SK-N-SH treated with all-trans-retinoic acid at 6 μM for 48 hours (cell line): Measurements from ENCODE around the gene CATSPERD.
A peak's percentile ranks its signal among the peaks of the same experiment; 100 is the strongest.

Experiments
- ATAC-seq: fragments of 200-7000 bp; cut with Tn5 transposase; 3 replicates; pipeline ENCODE4 v1.9.1; 2020; ENCODE audit warnings: mild to moderate bottlenecking, moderate library complexity
- ARNTL ChIP-seq: fragments of 450-650 bp; formaldehyde crosslinking; IDR thresholded peaks from 2 replicates; pipeline ENCODE4 v1.5.0; 2020; ENCODE audit warnings: low read depth, mild to moderate bottlenecking, moderate library complexity, borderline replicate concordance
- BACH2 ChIP-seq: fragments of 250-450 bp; sonication (Bioruptor Pico); IDR thresholded peaks from 2 replicates; pipeline ENCODE4 v1.9.0; 2021; ENCODE audit warnings: mild to moderate bottlenecking, borderline replicate concordance
- CSDC2 ChIP-seq: fragments of 250-450 bp; sonication (Bioruptor Pico); IDR thresholded peaks from 2 replicates; pipeline ENCODE4 v1.5.0; 2020; ENCODE audit warnings: mild to moderate bottlenecking, moderate library complexity
- ESRRG ChIP-seq: fragments of 250-450 bp; sonication (Bioruptor Pico); IDR thresholded peaks from 2 replicates; pipeline ENCODE4 v1.6.1; 2021; ENCODE audit warnings: mild to moderate bottlenecking
- GLIS3 ChIP-seq: fragments of 250-450 bp; sonication (Bioruptor Pico); IDR thresholded peaks from 2 replicates; pipeline ENCODE4 v1.5.0; 2020; ENCODE audit warnings: mild to moderate bottlenecking, moderate library complexity
- ISL1 ChIP-seq: fragments of 250-450 bp; sonication (Bioruptor Pico); IDR thresholded peaks from 2 replicates; pipeline ENCODE4 v2.1.2; 2022; ENCODE audit warnings: mild to moderate bottlenecking, moderate library complexity
- OSR1 ChIP-seq: fragments of 250-450 bp; sonication (Bioruptor Pico); IDR thresholded peaks from 2 replicates; pipeline ENCODE4 v1.8.0; 2022; ENCODE audit warnings: moderate library complexity, mild to moderate bottlenecking, inconsistent platforms
- PPARA ChIP-seq: fragments of 250-450 bp; sonication (Bioruptor Pico); IDR thresholded peaks from 2 replicates; pipeline ENCODE4 v1.5.0; 2020; ENCODE audit warnings: mild to moderate bottlenecking, borderline replicate concordance
- RARB ChIP-seq: fragments of 250-450 bp; sonication (Bioruptor Pico); IDR thresholded peaks from 2 replicates; pipeline ENCODE4 v1.8.0; 2021; ENCODE audit warnings: mild to moderate bottlenecking, moderate library complexity
- SNAI2 ChIP-seq: fragments of 250-450 bp; sonication (Bioruptor Pico); IDR thresholded peaks from 2 replicates; pipeline ENCODE4 v1.5.0; 2020; ENCODE audit warnings: mild to moderate bottlenecking, moderate library complexity
- TCF4 ChIP-seq: fragments of 250-450 bp; sonication (Bioruptor Pico); IDR thresholded peaks from 2 replicates; pipeline ENCODE4 v1.8.0; 2021; ENCODE audit warnings: mild to moderate bottlenecking, moderate library complexity, borderline replicate concordance
- TOX ChIP-seq: fragments of 250-450 bp; sonication (Bioruptor Pico); IDR thresholded peaks from 2 replicates; pipeline ENCODE4 v1.8.0; 2021; ENCODE audit warnings: mild to moderate bottlenecking, moderate library complexity, borderline replicate concordance
- ZC3H10 ChIP-seq: fragments of 250-450 bp; sonication (Bioruptor Pico); IDR thresholded peaks from 2 replicates; pipeline ENCODE4 v1.5.1; 2021; ENCODE audit warnings: mild to moderate bottlenecking, moderate library complexity
- ZFP3 ChIP-seq: fragments of 250-450 bp; sonication (Bioruptor Pico); IDR thresholded peaks from 2 replicates; pipeline ENCODE4 v1.5.0; 2020; ENCODE audit warnings: mild to moderate bottlenecking, moderate library complexity
- ZFP30 ChIP-seq: fragments of 450-650 bp; formaldehyde crosslinking; IDR thresholded peaks from 2 replicates; pipeline ENCODE4 v1.5.0; 2022; ENCODE audit warnings: mild to moderate bottlenecking, moderate library complexity
- ZNF565 ChIP-seq: fragments of 450-650 bp; formaldehyde crosslinking; conservative IDR thresholded peaks from 2 replicates; pipeline ENCODE4 v1.5.0; 2020; ENCODE audit warnings: low read depth, mild to moderate bottlenecking, moderate library complexity
- ZNF70 ChIP-seq: fragments of 450-650 bp; formaldehyde crosslinking; IDR thresholded peaks from 2 replicates; pipeline ENCODE4 v1.5.0; 2020; ENCODE audit warnings: mild to moderate bottlenecking, moderate library complexity
- ZNF8 ChIP-seq: fragments of 450-650 bp; formaldehyde crosslinking; IDR thresholded peaks from 2 replicates; pipeline ENCODE4 v1.5.0; 2020; ENCODE audit warnings: mild to moderate bottlenecking, moderate library complexity
- TF ChIP-seq, protein P1 (sequence below): fragments of 250-450 bp; sonication (Bioruptor Pico); IDR thresholded peaks from 2 replicates; pipeline ENCODE4 v1.5.0; 2020; ENCODE audit warnings: mild to moderate bottlenecking, moderate library complexity
- TF ChIP-seq, protein P2 (sequence below): fragments of 250-450 bp; sonication (Bioruptor Pico); IDR thresholded peaks from 2 replicates; pipeline ENCODE4 v1.8.0; 2020; ENCODE audit warnings: mild to moderate bottlenecking, moderate library complexity, borderline replicate concordance

The CATSPERD gene

DNA sequence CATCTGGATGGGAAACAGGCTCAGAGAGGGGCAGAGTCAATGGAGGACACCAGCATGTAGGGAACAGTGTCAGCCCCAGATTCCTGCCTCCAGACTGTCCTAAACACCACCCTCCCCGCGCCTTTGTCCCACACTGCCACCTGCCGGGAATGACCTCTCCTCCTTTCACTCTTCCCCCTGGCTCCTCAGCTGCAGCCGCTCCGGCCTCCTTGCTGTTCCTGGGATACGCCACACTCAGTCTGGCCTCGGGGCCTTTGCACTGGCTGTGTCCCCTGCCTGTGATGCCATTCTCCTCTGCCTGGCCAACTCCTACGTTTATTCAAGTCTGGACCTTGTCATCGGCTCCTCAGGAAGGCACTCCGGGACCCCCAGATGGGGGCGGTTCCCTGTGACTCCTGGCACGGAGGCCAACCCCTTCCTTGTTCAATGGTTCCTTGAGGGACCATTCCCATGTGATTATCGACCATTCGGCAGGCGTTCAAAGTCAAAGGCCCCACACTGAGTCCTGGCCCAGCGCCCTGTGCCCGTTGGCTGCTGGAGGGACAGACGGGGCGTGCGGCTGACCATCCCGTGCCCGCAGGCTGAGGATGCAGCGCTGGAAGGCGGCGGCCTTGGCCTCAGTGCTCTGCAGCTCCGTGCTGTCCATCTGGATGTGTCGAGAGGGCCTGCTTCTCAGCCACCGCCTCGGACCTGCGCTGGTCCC is 103.3 kb downstream of the CATSPERD start:
- TF ChIP-seq ISL1 (CRISPR knock-in tag) (no peak), ZNF8 (no peak), OSR1 (CRISPR knock-in tag) (no peak), ZFP30 (CRISPR knock-in tag) (no peak)
- TF ChIP-seq, protein P1, sequence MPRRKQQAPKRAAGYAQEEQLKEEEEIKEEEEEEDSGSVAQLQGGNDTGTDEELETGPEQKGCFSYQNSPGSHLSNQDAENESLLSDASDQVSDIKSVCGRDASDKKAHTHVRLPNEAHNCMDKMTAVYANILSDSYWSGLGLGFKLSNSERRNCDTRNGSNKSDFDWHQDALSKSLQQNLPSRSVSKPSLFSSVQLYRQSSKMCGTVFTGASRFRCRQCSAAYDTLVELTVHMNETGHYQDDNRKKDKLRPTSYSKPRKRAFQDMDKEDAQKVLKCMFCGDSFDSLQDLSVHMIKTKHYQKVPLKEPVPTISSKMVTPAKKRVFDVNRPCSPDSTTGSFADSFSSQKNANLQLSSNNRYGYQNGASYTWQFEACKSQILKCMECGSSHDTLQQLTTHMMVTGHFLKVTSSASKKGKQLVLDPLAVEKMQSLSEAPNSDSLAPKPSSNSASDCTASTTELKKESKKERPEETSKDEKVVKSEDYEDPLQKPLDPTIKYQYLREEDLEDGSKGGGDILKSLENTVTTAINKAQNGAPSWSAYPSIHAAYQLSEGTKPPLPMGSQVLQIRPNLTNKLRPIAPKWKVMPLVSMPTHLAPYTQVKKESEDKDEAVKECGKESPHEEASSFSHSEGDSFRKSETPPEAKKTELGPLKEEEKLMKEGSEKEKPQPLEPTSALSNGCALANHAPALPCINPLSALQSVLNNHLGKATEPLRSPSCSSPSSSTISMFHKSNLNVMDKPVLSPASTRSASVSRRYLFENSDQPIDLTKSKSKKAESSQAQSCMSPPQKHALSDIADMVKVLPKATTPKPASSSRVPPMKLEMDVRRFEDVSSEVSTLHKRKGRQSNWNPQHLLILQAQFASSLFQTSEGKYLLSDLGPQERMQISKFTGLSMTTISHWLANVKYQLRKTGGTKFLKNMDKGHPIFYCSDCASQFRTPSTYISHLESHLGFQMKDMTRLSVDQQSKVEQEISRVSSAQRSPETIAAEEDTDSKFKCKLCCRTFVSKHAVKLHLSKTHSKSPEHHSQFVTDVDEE (CRISPR knock-in tag), result no peak
- TF ChIP-seq, protein P2, sequence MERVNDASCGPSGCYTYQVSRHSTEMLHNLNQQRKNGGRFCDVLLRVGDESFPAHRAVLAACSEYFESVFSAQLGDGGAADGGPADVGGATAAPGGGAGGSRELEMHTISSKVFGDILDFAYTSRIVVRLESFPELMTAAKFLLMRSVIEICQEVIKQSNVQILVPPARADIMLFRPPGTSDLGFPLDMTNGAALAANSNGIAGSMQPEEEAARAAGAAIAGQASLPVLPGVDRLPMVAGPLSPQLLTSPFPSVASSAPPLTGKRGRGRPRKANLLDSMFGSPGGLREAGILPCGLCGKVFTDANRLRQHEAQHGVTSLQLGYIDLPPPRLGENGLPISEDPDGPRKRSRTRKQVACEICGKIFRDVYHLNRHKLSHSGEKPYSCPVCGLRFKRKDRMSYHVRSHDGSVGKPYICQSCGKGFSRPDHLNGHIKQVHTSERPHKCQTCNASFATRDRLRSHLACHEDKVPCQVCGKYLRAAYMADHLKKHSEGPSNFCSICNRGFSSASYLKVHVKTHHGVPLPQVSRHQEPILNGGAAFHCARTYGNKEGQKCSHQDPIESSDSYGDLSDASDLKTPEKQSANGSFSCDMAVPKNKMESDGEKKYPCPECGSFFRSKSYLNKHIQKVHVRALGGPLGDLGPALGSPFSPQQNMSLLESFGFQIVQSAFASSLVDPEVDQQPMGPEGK (CRISPR knock-in tag), result no peak
- peak; percentile 33 for ATAC-seq

DNA sequence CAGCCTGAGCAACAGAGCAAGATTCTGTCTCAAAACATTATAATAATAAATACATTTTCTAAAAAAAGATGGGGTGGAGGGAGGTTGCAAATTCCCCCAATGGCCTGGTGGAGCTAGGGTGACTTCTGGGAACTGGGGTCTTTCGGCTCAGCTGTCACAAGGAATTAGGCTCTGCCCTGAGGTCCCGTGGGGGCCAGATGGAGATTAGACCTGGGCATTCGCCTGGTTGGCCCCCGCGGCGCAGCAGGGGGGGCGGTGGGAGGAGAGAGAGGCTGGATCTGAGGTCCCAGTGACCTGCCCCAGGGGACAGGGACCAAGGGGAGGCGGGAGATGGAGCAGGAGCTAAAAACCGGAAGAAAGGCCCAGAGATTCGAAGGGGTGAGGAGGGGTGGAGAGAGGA is 104.3 kb downstream of the CATSPERD start:
- no peak for ATAC-seq
- TF ChIP-seq ARNTL, result no peak
- TF ChIP-seq, protein P1 (CRISPR knock-in tag), result no peak
- TF ChIP-seq PPARA, result no peak
- TF ChIP-seq RARB, result no peak
- TF ChIP-seq ISL1 (CRISPR knock-in tag), result no peak
- no peak for TF ChIP-seq CSDC2 (CRISPR knock-in tag)
- TF ChIP-seq ZNF565 (CRISPR knock-in tag), result no peak
- TF ChIP-seq GLIS3, result no peak
- no peak for TF ChIP-seq OSR1 (CRISPR knock-in tag)
- no peak for TF ChIP-seq BACH2
- no peak for TF ChIP-seq ESRRG (CRISPR knock-in tag)
- no peak for TF ChIP-seq TOX (CRISPR knock-in tag)
- TF ChIP-seq ZFP30 (CRISPR knock-in tag), result no peak
- no peak for TF ChIP-seq ZFP3

DNA sequence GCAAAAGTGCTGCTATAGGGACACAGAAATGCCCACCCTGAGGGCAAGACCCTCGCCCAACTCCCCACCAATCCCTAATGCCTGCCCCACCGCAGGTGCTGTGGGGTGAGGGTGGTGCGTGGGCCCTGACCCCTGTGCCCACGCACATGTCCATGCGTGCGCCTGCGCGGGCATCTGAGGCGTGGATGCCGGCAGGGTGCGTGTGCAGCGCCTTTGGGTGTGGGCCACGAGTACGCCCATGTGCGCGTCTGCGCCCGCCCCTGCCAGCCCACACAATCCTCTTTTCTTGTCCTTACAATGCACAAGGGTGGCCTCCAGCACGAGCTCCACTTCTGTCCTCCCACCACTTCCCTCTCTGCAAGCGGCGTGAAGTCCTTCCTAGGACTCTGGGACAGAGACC is 104.7 kb downstream of the CATSPERD start:
- ATAC-seq, result no peak
- TF ChIP-seq BACH2 (no peak), ZC3H10 (no peak), SNAI2 (no peak), RARB (no peak), ZFP30 (CRISPR knock-in tag) (no peak), ZNF70 (CRISPR knock-in tag) (no peak), PPARA (no peak), ZNF8 (no peak), ESRRG (CRISPR knock-in tag) (no peak), TCF4 (no peak), ARNTL (no peak), OSR1 (CRISPR knock-in tag) (no peak)
- TF ChIP-seq, protein P2 (CRISPR knock-in tag), result no peak
- TF ChIP-seq, protein P1 (CRISPR knock-in tag), result no peak
